GM11168 (cell line): Measurements from ENCODE around the gene SMARCA1.

ENCODE experiments used
- in situ Hi-C: fragments of 300-500 bp; cut with MboI; formaldehyde crosslinking; loops from one replicate; pipeline ENCODE4 v1.12.0; 2022; ENCODE audit warnings: low sequenced_read_pairs; ENCODE audit not compliant: unreplicated experiment

Gene SMARCA1

GRCh38 chrX:129534816-129535578, 11.7 kb upstream of the SMARCA1 start:
- in situ Hi-C loops, result no loop called here

- in situ Hi-C loops, result no loop called here
Measured at GRCh38 chrX:129531132-129531531, 7.8 kb upstream of the SMARCA1 start.

GRCh38 chrX:129530410-129530809, 7.1 kb upstream of the SMARCA1 start:
- in situ Hi-C loops, result no loop called here

- in situ Hi-C loops, result no loop called here
Measured at GRCh38 chrX:129529685-129530281, 6.5 kb upstream of the SMARCA1 start.

- in situ Hi-C loops, result no loop called here
Measured at GRCh38 chrX:129525896-129526295, 2.6 kb upstream of the SMARCA1 start.

- in situ Hi-C loops, result no loop called here
Measured at GRCh38 chrX:129525162-129525561, 1.9 kb upstream of the SMARCA1 start.

DNA sequence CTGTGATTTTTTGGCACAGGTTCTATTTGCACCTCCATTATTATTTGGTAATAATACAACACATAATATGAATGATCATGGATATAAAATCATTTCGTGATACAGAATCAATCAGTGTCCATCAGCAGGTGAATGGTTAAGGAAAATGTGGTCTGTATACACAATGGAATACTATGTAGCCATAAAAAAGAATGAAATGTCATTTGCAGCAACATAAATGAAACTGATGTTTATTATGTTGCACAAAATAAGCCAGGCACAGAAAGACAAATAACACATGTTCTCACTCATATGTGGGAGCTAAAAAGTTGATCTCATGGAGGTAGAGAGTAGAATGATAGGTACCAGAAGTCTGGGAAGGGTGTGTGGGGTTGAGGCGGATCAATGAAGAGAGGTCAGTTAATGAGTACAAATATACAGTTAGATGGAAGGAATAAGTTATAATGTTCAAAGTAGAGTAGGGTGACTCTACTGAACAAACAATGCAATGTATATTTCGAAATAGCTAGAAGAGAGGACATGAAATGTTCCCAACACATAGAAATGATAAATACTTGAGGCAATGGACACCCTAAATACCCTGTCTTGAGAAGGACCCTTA, 1.1 kb upstream of the SMARCA1 start:
- in situ Hi-C loops, result no loop called here

DNA sequence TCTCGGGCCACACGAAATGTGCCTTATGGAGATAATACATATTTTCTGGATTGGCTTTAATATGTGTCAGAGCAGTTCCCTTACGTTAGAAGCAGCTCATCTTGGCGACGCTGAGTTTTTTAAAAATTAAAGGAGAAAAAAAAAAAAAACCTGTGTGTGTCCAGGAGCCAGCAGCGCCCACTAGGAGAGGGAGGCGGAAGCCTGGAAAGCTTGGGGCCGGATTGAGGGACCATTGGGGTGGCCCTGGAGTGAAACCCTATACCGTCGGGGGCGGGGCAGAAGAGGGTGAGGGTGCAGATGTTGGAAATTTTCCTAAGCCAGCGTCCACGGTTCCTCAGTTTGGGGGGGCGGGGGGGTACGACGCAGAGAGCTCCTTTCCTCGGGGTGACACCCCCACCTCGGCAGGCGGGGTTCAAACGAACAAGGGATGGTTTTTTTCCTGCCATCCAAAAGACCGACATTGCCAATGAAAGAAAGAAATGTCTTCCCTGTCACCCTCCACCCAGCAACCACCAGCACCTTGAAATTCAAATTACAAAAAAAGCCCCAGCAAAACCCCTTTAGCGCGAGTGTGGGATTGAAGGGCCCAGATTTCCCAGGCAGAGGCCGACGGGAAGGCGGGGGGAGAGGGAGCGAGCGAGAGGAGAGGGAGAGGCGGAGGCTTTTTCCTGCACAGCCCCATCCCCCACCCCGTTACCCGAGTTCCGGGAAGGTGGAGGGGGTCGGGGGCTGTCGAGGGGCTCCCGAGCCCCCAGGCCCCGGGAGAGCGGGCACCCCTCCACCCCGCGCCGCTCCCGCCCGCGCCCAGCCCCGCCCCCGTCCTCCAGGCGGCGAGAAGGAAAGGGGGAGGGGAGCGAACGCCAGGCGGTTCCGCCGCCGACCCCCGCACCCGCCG, 859 bp downstream of the SMARCA1 start:
- in situ Hi-C loops, result no loop called here

GRCh38 chrX:129520151-129520550, 3.1 kb downstream of the SMARCA1 start:
- in situ Hi-C loops, result no loop called here

GRCh38 chrX:129516402-129516801, 6.9 kb downstream of the SMARCA1 start:
- in situ Hi-C loops, result no loop called here

DNA sequence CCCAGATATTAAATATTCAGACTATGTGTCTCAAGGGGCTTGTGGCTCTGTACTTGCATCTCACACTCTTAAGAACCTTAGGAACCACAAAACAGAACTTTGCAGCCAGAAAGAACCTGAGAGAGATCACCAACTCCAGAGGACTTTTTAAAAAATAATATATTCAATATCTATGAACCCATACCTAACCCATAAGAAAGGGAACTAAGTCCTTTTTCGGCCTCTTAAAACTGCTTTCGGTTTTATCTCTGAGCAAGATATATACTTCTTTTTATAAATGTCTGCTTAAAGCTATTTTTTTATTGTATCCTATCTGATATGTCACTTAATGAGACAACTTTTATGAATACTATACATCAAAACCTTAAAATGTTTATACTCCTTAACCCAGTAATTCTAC, 10.9 kb downstream of the SMARCA1 start:
- in situ Hi-C loops, result no loop called here

- in situ Hi-C loops, result no loop called here
Measured at GRCh38 chrX:129511689-129512088, 11.6 kb downstream of the SMARCA1 start.

DNA sequence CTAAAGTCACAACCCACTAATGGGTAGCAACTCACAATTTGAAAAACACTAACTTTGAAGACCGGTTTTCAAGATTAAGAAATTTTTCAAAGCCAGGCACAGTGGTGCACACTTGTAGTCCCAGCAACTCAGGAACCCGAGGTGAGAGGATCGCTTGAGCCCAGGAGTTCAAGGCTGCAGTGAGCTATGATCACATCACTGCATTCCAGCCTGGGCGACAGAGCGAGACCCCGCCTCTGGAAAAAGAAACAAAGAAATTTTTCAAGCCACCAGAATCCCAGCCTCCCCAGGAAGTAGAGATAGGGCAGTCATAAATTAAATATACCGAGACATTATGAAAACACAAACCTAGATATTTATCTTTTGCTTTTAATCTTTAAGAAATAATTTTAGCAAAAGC, 13.0 kb downstream of the SMARCA1 start:
- in situ Hi-C loops, result no loop called here

GRCh38 chrX:129497146-129497843, 26.0 kb downstream of the SMARCA1 start:
- in situ Hi-C loops, result no loop called here

- in situ Hi-C loops, result no loop called here
Measured at GRCh38 chrX:129496625-129497024, 26.7 kb downstream of the SMARCA1 start.

GRCh38 chrX:129495900-129496299, 27.4 kb downstream of the SMARCA1 start:
- in situ Hi-C loops, result no loop called here

DNA sequence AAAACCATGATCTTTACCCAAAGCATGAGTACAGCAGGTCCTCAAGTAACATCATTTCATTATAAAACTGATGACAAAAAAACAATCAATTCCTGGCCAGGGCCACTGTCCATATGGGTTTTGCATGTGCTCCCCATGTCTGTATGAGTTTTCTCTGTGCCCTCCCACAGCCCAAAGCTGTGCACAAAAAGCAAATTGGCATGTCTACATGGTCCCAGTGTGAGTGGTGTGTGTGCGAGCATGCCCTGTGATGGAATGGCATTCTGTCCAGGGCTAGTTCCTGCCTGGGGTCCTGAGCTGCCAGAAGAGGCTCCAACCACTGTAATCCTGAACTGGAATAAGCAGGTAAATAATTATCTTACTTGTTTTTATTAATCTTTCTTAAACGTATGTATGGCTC, 28.4 kb downstream of the SMARCA1 start:
- in situ Hi-C loops, result no loop called here

DNA sequence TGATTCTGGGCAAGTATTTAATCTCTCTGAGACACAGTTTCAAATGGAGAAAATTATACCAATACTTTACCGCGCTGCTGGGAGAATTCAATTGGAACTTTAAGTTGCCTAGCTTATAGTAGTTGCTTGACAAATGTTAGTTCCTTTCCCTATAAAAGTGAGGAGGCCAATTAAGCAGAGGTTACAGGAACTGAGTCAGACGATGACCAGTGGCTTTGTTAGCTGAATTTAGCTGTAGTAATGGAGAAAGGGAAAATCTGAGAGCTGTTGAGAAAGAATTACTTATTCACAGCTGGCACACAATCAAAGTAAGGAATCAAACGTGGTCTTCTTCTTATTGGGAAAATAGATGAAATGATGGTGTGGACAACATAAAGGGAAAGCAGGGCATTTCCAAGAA, 29.6 kb downstream of the SMARCA1 start:
- in situ Hi-C loops, result no loop called here

DNA sequence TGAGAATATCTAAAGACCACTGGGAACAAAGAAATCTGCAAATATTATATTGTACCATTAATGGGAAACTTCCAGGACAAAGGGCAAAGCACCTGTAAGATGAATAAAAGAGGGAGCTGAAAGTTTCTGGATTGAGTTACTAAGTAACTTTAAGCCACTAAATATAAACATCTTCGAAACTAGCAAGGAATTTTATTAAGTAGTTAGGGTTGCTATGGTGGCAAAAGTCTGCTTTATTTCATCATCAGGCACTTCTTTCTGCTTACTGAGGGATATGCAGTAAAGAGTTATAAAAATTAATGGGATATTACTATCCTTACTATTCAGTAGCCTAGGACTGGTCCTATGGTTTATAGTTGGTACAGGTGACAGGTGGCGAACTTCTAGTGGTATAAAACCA, 33.0 kb downstream of the SMARCA1 start:
- in situ Hi-C loops, result no loop called here

DNA sequence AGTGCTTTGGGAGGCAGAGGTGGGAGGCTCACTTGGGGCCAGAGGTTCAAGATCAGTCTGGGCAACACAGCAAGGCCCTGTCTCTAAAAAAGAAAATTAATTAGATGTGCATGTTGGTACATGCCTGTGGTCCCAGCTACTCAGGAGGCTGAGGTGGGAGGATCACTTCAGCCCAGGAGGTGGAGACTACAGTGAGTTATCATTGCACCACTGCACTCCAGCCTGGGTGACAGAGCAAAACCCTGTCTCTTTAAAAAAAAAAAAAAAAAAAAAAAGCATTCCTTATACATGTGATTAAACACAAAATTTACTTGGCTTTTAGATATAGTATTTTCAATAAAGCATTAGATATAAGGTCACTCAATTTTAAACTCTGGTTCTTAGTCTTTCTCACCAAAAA, 34.9 kb downstream of the SMARCA1 start:
- in situ Hi-C loops, result no loop called here
